CD4-positive, alpha-beta T cell (primary cell): ENCODE measurements around the gene NTMT2. TPM values are rescaled to one million over a fixed set of nuclear protein-coding genes. Genes with fewer than 3 reads are reported as not detected.

Experiments
- ATAC-seq: fragments of 200-7000 bp; cut with Tn5 transposase; one replicate; pipeline ENCODE4 v1.10.0; 2022; ENCODE audit warnings: mild to moderate bottlenecking; ENCODE audit not compliant: poor library complexity
- CTCF ChIA-PET: fragments of 350-600 bp; sonication (Branson Sonifier 250); formaldehyde crosslinking; loops from one replicate; lab custom pipeline; 2021; ENCODE audit warnings: antibody characterized with exemption, inconsistent platforms; lab: Charles Lee
- POLR2A ChIA-PET: fragments of 350-600 bp; sonication (Branson Sonifier 250); formaldehyde crosslinking; loops from one replicate; lab custom pipeline; 2021; ENCODE audit warnings: antibody characterized with exemption, inconsistent platforms; lab: Charles Lee
- DNase-seq, 14 experiments: peaks; one replicate each; pipeline ENCODE4 v3.0.0-alpha.2; 2013 to 2020; ENCODE audit warnings: mixed read lengths in 2 of 14
- H3K27ac ChIP-seq, 2 donors: one replicate each; pipeline versions ENCODE4 v1.5.1 to v1.7.0; 2013; ENCODE audit warnings: low read length in 2 of 2, low read depth in 1 of 2, mild to moderate bottlenecking in 1 of 2
- H3K27me3 ChIP-seq, 2 experiments: 1 replicate in 1 of 2; 2 replicates in 1 of 2; pipeline versions ENCODE4 v1.6.1 to v1.7.0; 2013; ENCODE audit warnings: low read length in 2 of 2, control low read depth in 1 of 2, mild to moderate bottlenecking in 1 of 2, moderate library complexity in 1 of 2; ENCODE audit not compliant: insufficient read depth in 2 of 2, control insufficient read depth in 1 of 2
- H3K36me3 ChIP-seq: one replicate; pipeline ENCODE4 v1.6.1; 2013; ENCODE audit warnings: low read length, control low read depth; ENCODE audit not compliant: insufficient read depth
- H3K4me1 ChIP-seq: one replicate; pipeline ENCODE4 v1.6.1; 2013; ENCODE audit warnings: low read length, control low read depth; ENCODE audit not compliant: insufficient read depth
- H3K4me3 ChIP-seq: one replicate; pipeline ENCODE4 v1.5.1; 2013; ENCODE audit warnings: mild to moderate bottlenecking, low read length, moderate library complexity
- H3K9me3 ChIP-seq, 2 experiments: 1 replicate in 1 of 2; 2 replicates in 1 of 2; pipeline versions ENCODE4 v1.6.1 to v1.7.0; 2013; ENCODE audit warnings: low read length in 2 of 2, mild to moderate bottlenecking in 2 of 2, control low read depth in 1 of 2, moderate library complexity in 1 of 2; ENCODE audit not compliant: control insufficient read depth in 1 of 2, insufficient read depth in 1 of 2
- H3K27ac Mint-ChIP-seq: one replicate; pipeline ENCODE4 v1.8.0; 2020; ENCODE audit warnings: mixed read lengths
- H3K27me3 Mint-ChIP-seq: one replicate; pipeline ENCODE4 v1.8.0; 2021; ENCODE audit warnings: mixed read lengths
- H3K36me3 Mint-ChIP-seq: one replicate; pipeline ENCODE4 v1.8.0; 2021; ENCODE audit warnings: low read depth, mixed read lengths
- H3K4me1 Mint-ChIP-seq: one replicate; pipeline ENCODE4 v1.8.0; 2021; ENCODE audit warnings: low read depth, mixed read lengths
- H3K4me3 Mint-ChIP-seq: one replicate; pipeline ENCODE4 v1.8.0; 2020; ENCODE audit warnings: mild to moderate bottlenecking, mixed read lengths
- H3K9me3 Mint-ChIP-seq: one replicate; pipeline ENCODE4 v1.8.0; 2020; ENCODE audit warnings: mixed read lengths
- intact Hi-C, 2 experiments: fragments of 100-400 bp; cut with DNase I in 1 of 2; cut with micrococcal nuclease in 1 of 2; formaldehyde crosslinking; loops; one replicate each; pipeline versions ENCODE4 v1.15.1 to v1.9.0; 2023 to 2025; cut with DNase I, micrococcal nuclease
- total RNA-seq, 174 experiments: library from RNA in 2 of 174; stranded (reverse) in 2 of 174; gene quantifications; one replicate each; pipeline ENCODE4 v1.2.3 and lab custom pipeline; 2021 to 2026
- TF ChIP-seq, protein P1 (sequence below): fragments of 200-600 bp; IDR thresholded peaks from one replicate; pipeline ENCODE4 v1.8.0; 2022; ENCODE audit warnings: antibody characterized with exemption, mild to moderate bottlenecking

The NTMT2 gene
- total RNA-seq, 2 experiments from 2014 or later, result not detected

DNA sequence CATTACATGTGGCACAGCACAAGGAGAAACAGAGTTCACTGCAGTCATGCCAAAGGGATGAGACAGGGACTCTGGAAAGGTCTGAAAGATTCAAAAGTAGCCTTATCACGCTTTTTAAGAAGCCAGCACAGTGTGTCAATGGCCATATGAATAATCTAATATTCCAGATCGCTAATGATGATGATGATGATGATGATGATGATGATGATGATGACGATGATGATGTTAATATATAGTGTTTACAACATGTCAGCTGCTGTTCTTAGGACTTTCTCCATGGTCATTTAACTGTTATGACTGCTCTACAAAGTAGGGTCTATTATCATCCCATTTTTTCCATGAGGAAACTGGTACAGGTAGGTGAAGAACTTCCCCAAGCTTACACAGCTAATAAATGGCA is 64.4 kb downstream of the NTMT2 start:
- Histone ChIP-seq H3K27ac (no peak overlapping the region), H3K9me3 (peaks cover 0 to 7% of the 10 kb centered on the region in 2 experiments), H3K4me1 (no peaks in the 10 kb centered on the region), H3K27me3 (peaks cover 15 to 19% of the 10 kb centered on the region in 2 experiments), H3K4me3 (no peak overlapping the region), H3K36me3 (no peaks in the 10 kb centered on the region)
- Mint-ChIP-seq H3K36me3 (no peaks in the 10 kb centered on the region), H3K4me3 (no peak overlapping the region), H3K27ac (no peak overlapping the region), H3K9me3 (no peaks in the 10 kb centered on the region), H3K4me1 (no peaks in the 10 kb centered on the region), H3K27me3 (peaks cover 38% of the 10 kb centered on the region)
- ChIA-PET POLR2A (no interaction called here), CTCF (no interaction called here)
- ATAC-seq (no peak), DNase-seq (no peak)
- TF ChIP-seq, protein P1, sequence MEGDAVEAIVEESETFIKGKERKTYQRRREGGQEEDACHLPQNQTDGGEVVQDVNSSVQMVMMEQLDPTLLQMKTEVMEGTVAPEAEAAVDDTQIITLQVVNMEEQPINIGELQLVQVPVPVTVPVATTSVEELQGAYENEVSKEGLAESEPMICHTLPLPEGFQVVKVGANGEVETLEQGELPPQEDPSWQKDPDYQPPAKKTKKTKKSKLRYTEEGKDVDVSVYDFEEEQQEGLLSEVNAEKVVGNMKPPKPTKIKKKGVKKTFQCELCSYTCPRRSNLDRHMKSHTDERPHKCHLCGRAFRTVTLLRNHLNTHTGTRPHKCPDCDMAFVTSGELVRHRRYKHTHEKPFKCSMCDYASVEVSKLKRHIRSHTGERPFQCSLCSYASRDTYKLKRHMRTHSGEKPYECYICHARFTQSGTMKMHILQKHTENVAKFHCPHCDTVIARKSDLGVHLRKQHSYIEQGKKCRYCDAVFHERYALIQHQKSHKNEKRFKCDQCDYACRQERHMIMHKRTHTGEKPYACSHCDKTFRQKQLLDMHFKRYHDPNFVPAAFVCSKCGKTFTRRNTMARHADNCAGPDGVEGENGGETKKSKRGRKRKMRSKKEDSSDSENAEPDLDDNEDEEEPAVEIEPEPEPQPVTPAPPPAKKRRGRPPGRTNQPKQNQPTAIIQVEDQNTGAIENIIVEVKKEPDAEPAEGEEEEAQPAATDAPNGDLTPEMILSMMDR, result no peak
- intact Hi-C loops, result no loop called here

GRCh38 chr1:170213596-170213995 is 67.8 kb downstream of the NTMT2 start:
- no peak for ATAC-seq
- H3K36me3 Mint-ChIP-seq, result no peaks in the 10 kb centered on the region
- Histone ChIP-seq H3K9me3 (no peaks in the 10 kb centered on the region), H3K27ac (no peak overlapping the region), H3K27me3 (peaks cover 20 to 22% of the 10 kb centered on the region in 2 experiments), H3K4me1 (no peaks in the 10 kb centered on the region), H3K36me3 (no peaks in the 10 kb centered on the region), H3K4me3 (no peak overlapping the region)
- H3K27ac Mint-ChIP-seq, result no peak overlapping the region
- ChIA-PET CTCF (no interaction called here), POLR2A (no interaction called here)
- no peaks in the 10 kb centered on the region for H3K9me3 Mint-ChIP-seq
- H3K27me3 Mint-ChIP-seq, result peaks cover 39% of the 10 kb centered on the region
- H3K4me1 Mint-ChIP-seq, result no peaks in the 10 kb centered on the region
- TF ChIP-seq, protein P1, result no peak
- no peak for DNase-seq
- intact Hi-C loops, result no loop called here
- H3K4me3 Mint-ChIP-seq, result no peak overlapping the region

GRCh38 chr1:170214117-170215032 is 68.6 kb downstream of the NTMT2 start:
- no peak overlapping the region for H3K4me3 Mint-ChIP-seq
- CTCF ChIA-PET, result no interaction called here

More at GRCh38 chr1:170214117-170215032, 68.6 kb downstream of the NTMT2 start:
- no peaks in the 10 kb centered on the region for H3K4me1 Mint-ChIP-seq
- no peaks in the 10 kb centered on the region for H3K36me3 ChIP-seq
- no peak overlapping the region for H3K27ac Mint-ChIP-seq
- H3K27me3 Mint-ChIP-seq, result peaks cover 41% of the 10 kb centered on the region
- TF ChIP-seq, protein P1, result no peak
- H3K9me3 Mint-ChIP-seq, result no peaks in the 10 kb centered on the region
- H3K9me3 ChIP-seq, result no peaks in the 10 kb centered on the region
- no peak overlapping the region for H3K27ac ChIP-seq
- H3K4me3 ChIP-seq, result no peak overlapping the region
- H3K4me1 ChIP-seq, result no peaks in the 10 kb centered on the region
- H3K27me3 ChIP-seq, result peaks cover 20 to 22% of the 10 kb centered on the region in 2 experiments
- no peaks in the 10 kb centered on the region for H3K36me3 Mint-ChIP-seq
- intact Hi-C loops, result no loop called here
- DNase-seq (no peak), ATAC-seq (no peak)
- POLR2A ChIA-PET, result no interaction called here
